RWPE1 (cell line): Measurements from ENCODE around the gene SLC48A1.
A peak's percentile ranks its signal among the peaks of the same experiment; 100 is the strongest.

Experiments used
- CTCF ChIA-PET: fragments of 350-600 bp; sonication (Branson Sonifier 250); formaldehyde crosslinking; extraction: SDS; loops from one replicate; lab custom pipeline; 2021; lab: Yijun Ruan, JAX
- POLR2A ChIA-PET: fragments of 400-600 bp; formaldehyde crosslinking; extraction: SDS; loops from one replicate; lab custom pipeline; 2020; ENCODE audit warnings: antibody characterized with exemption; ENCODE audit not compliant: low non-redundant PET; lab: Yijun Ruan, JAX
- DNase-seq: peaks from one replicate; pipeline ENCODE4 v3.0.0; 2012; ENCODE audit warnings: low spot score
- H3K27ac ChIP-seq: fragments of 450-650 bp; 2 replicates; pipeline ENCODE4 v1.5.1; 2017
- CTCF ChIP-seq: fragments of 450-650 bp; conservative IDR thresholded peaks from 2 replicates; pipeline ENCODE4 v1.5.1; 2017; ENCODE audit warnings: low read depth, mild to moderate bottlenecking

Gene SLC48A1

GRCh38 chr12:47767216-47767724, 5.8 kb upstream of the SLC48A1 start:
- CTCF ChIA-PET, result interaction anchor here (0.5 to 6.1 kb wide), 15 partner anchors 8 to 128 kb away, joined by 3 to 101 read pairs (median 5); partner anchors contain the start of gene RAPGEF3
- no peak overlapping the region; the same call in 1 of the 2 replicates for H3K27ac ChIP-seq

DNA sequence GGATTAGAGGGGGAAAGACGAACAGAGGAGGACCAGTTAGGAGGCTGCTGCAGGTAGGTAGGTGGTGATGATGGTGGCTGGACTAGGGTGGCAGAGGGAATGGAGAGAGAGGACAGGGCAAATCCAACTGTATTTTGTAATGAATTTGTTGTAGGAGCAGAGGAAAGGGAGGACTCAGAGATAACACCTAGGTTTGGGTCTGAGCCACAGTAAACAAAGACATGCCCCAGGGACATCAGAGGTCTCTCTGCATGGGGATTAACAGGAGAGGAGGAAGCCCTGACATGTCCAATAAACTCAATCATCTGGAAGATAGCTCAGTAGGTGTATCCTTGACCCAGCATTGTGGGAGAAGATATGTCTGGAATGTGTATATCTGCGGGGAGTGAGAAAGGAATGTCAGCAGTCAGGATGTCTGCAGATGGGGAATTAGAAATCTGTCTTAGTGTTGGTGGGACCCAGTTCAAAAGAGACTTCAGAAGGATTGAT, 4.7 kb upstream of the SLC48A1 start:
- peak; percentile 87 for DNase-seq
- TF ChIP-seq CTCF, result no peak
- POLR2A ChIA-PET, result no interaction called here
- peak overlapping the region; percentile 89 for H3K27ac ChIP-seq
- CTCF ChIA-PET, result interaction anchor here (1.5 to 6.1 kb wide), 3 partner anchors 13 to 53 kb away, joined by 7 to 101 read pairs (median 23); no protein-coding TSS in a partner anchor

More at GRCh38 chr12:47767216-47767724, 5.8 kb upstream of the SLC48A1 start:
- peak; percentile 16; the same call in 1 of the 2 replicates for TF ChIP-seq CTCF
- DNase-seq, result peak; percentile 41
- POLR2A ChIA-PET, result interaction anchor here (0.6 kb wide), 1 partner anchor 34 kb away, joined by 3 read pairs; no protein-coding TSS in a partner anchor

DNA sequence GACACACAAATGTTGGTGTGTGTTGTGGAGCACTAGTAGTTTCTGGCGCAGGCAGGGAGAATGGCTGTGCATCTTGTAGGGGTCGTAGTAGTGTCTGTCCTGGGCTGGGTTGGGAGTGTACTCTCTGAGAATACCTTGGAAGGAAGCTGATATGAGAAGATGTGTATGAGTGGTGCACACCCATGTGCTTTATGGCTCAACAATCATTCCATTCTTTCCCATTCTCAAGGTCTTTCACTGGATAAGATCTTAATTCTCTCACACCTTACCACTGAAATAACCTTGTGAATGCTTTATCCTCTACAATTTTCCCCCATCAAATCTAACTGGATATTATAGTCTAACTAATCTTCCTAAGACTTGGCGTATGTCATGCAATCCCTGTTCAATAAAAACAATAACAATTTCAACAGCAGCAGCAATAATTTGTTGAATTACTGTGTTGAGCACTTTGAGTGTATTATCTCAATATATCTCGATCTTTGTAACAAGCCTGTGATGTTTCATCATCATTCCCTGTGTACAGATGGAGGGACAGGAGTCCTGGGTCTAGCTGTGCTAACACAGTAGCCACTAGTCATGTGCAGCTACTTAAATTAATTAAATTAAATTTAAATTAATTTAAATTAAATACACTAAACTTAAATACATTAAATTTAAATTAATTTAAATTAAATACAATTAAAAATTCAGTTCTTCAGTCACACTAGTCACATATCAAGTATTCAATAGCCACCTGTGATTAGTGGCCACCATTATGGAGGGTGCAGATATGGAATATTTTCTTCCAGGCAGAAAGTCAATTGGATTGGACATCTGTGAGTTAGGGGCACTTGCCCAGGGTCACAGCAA, 3.6 kb upstream of the SLC48A1 start:
- peak overlapping the region; percentile 69 for H3K27ac ChIP-seq
- CTCF ChIA-PET, result interaction anchor here (0.8 to 6.1 kb wide), 3 partner anchors 10 to 54 kb away, joined by 3 to 101 read pairs (median 4); no protein-coding TSS in a partner anchor
- no peak for DNase-seq
- TF ChIP-seq CTCF, result no peak
- POLR2A ChIA-PET, result no interaction called here

DNA sequence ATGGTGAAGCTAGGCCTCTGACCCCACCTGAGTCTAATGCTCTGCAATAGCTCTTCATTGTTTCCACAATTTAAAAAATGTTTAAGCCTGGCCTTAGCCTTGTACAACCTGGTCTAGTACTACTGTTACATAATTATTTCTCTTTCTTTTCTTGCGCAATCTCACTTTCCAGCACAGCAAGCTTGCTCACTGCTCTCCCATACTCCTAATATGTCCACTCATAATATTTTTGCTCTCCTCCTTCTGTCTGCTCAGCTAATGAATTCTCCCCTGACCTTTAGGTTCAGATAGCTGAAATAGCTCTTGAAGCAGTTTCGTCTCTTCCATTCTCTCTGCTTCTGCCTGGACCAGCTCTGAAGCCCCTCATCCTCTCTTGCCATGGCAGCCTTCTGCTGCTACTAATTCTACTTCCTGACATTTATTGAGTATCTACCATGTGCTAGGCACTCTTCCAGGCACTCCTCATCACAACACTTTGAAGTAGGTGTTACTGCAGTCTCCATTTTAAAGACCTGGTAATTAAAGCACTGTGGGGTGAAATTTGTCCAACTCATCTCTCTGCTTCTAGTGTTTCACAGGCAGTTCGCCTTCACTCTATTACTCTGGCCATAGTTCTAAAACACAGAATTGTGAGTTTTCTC, 2.8 kb upstream of the SLC48A1 start:
- ChIA-PET POLR2A (no interaction called here), CTCF (interaction anchor here (0.8 to 6.1 kb wide), 3 partner anchors 11 to 54 kb away, joined by 3 to 101 read pairs (median 4); no protein-coding TSS in a partner anchor)
- TF ChIP-seq CTCF, result no peak
- peak overlapping the region; percentile 46; the same call in 1 of the 2 replicates for H3K27ac ChIP-seq
- DNase-seq, result no peak

DNA sequence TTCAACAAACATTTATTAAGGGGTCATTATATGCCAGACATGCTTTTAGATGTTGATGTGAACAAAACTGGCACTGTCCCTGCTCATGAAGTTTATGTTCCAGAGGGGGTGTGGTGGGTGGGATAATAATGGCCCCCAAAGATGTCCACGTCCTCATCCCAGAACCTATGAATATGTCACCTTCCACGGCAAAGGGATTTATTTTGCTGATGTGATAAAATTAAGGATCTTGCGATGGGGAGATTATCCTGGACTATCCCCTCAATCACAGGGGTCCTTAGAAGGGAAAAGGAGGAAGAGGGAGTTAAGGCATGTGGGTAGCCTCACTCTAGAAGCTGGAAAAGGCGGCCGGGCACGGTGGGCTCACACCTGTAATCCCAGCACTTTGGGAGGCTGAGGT, 1.7 kb upstream of the SLC48A1 start:
- no peak for TF ChIP-seq CTCF
- POLR2A ChIA-PET, result no interaction called here
- no peak overlapping the region for H3K27ac ChIP-seq
- CTCF ChIA-PET, result interaction anchor here (11.5 kb wide), 1 partner anchor 29 kb away, joined by 167 read pairs; no protein-coding TSS in a partner anchor
- DNase-seq, result no peak
